BLaER1 (cell line): ENCODE data around the gene DAPP1.

ENCODE experiments used
- H3K27ac ChIP-seq: shearing (Covaris generic); formaldehyde crosslinking; 2 replicates; pipeline ENCODE4 v1.8.1; 2022
- H3K27me3 ChIP-seq: shearing (Covaris generic); formaldehyde crosslinking; 2 replicates; pipeline ENCODE4 v1.8.1; 2022
- H3K36me3 ChIP-seq: shearing (Covaris generic); formaldehyde crosslinking; 2 replicates; pipeline ENCODE4 v1.8.1; 2022
- H3K4me1 ChIP-seq: shearing (Covaris generic); formaldehyde crosslinking; 2 replicates; pipeline ENCODE4 v1.8.1; 2022
- H3K4me2 ChIP-seq: shearing (Covaris generic); formaldehyde crosslinking; 2 replicates; pipeline ENCODE4 v1.8.1; 2022
- H3K4me3 ChIP-seq: shearing (Covaris generic); formaldehyde crosslinking; 2 replicates; pipeline ENCODE4 v1.8.1; 2022
- H3K9ac ChIP-seq: shearing (Covaris generic); formaldehyde crosslinking; 2 replicates; pipeline ENCODE4 v1.8.1; 2022
- H3K9me3 ChIP-seq: shearing (Covaris generic); formaldehyde crosslinking; 2 replicates; pipeline ENCODE4 v1.8.1; 2022
- H4K20me1 ChIP-seq: shearing (Covaris generic); formaldehyde crosslinking; 2 replicates; pipeline ENCODE4 v1.8.1; 2022
- Cebpa-rat ChIP-seq: shearing (Covaris generic); IDR thresholded peaks from 2 replicates; pipeline ENCODE4 v1.8.1; 2022

Gene DAPP1

DNA sequence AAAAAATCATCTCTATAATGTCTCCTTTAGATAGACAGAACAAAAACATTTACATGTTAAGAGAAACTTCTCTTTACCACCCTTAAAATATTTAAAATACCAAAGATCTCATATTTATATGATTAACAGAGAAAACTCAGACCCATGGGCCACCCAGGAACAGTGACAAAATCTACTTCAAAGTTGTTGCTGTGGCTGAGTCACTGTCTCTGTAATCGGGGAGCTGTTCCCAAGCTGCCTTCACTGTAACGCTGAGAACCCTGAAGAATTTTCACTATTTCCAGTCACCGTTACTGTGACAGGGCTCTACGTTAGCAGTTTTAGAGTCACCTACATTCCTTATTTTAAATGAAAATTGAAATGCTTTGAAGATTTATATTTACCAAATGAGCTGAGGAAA, 9.0 kb upstream of the DAPP1 start:
- no peak overlapping the region for H3K27ac ChIP-seq
- no peak overlapping the region for H3K4me2 ChIP-seq
- H3K9ac ChIP-seq, result no peak overlapping the region
- no peaks in the 10 kb centered on the region for H3K36me3 ChIP-seq
- H3K4me3 ChIP-seq, result no peak overlapping the region
- no peaks in the 10 kb centered on the region for H3K27me3 ChIP-seq
- no peaks in the 10 kb centered on the region for H3K9me3 ChIP-seq
- H3K4me1 ChIP-seq, result peaks cover 5% of the 10 kb centered on the region; the same call in 1 of the 2 replicates
- TF ChIP-seq Cebpa-rat, result no peak
- no peaks in the 10 kb centered on the region for H4K20me1 ChIP-seq

DNA sequence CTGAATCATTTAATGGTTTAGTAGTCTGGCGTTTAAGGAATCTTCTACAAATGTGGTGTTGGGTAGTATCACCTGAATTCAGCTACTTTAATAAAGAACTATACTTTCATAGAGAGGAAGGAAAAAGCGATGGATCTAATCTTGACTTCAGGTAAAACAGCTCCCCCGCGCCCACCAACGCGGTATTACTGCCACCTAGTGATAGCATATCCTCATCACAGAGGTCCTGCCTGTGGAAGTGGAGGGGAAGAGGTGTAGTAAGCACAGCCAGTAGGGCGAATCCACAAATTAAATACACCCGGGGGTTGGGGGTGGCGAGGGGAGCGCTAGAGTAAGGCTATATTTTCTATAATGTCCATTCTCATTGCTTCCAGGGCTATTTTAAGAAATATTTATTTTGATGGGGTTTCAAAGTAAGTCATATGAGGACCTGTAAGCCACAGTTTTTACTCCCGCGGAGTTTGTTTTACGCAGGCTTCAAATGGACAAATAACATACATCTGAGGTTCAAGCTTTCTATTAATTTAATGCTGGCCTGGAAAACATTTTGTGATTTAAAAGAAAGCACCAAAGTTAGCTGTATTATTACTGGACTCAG, 8.3 kb upstream of the DAPP1 start:
- Histone ChIP-seq H3K4me2 (no peak overlapping the region), H4K20me1 (no peaks in the 10 kb centered on the region), H3K36me3 (no peaks in the 10 kb centered on the region), H3K4me3 (no peak overlapping the region), H3K27ac (no peak overlapping the region), H3K9me3 (no peaks in the 10 kb centered on the region), H3K27me3 (no peaks in the 10 kb centered on the region), H3K9ac (no peak overlapping the region), H3K4me1 (no peaks in the 10 kb centered on the region)
- no peak for TF ChIP-seq Cebpa-rat

DNA sequence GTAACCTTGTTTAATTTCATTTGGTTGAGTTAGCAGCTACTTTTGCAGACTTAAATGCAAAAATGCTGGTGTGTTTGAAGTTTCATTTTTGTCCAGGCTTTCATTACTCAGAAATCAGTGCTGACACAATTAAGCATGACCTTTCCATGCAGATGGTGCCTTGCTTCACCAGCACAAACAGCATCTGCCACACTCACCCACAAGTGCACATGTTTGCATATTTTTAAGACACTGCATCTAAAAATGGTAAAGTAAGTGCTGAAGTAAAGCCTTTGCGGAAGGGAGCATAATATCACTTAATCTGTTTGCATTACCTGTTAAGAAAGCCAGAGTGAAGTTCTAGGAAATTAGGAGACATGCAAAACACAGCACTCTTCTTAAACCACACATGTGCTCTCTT, 7.3 kb upstream of the DAPP1 start:
- Histone ChIP-seq H3K27ac (no peak overlapping the region), H3K4me3 (no peak overlapping the region), H3K9me3 (no peaks in the 10 kb centered on the region), H3K36me3 (no peaks in the 10 kb centered on the region), H3K9ac (no peak overlapping the region), H3K4me2 (no peak overlapping the region), H3K27me3 (no peaks in the 10 kb centered on the region), H3K4me1 (no peaks in the 10 kb centered on the region), H4K20me1 (no peaks in the 10 kb centered on the region)
- no peak for TF ChIP-seq Cebpa-rat

DNA sequence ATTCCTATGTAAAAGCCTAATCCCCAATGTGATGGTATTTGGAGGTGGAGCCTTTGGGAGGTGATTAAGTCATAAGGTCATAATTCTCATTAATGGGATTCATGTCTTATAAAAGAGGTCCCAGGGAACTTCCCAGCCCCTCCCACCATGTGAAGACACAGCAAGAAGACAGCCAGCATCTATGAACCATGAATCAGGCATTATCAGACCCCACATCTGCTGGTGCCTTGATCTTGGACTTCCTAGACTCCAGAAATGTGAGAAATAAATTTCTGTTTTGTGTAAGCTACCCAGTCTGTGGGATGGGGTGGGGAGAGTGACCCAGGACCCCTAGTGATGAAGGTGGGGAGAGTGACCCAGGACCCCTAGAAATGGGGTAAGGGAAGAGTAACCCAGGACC, 6.1 kb upstream of the DAPP1 start:
- no peak for TF ChIP-seq Cebpa-rat
- H3K4me1 ChIP-seq, result no peaks in the 10 kb centered on the region
- H4K20me1 ChIP-seq, result no peaks in the 10 kb centered on the region
- H3K9me3 ChIP-seq, result no peaks in the 10 kb centered on the region
- H3K27me3 ChIP-seq, result no peaks in the 10 kb centered on the region
- H3K4me2 ChIP-seq, result no peak overlapping the region
- no peak overlapping the region for H3K9ac ChIP-seq
- no peaks in the 10 kb centered on the region for H3K36me3 ChIP-seq
- no peak overlapping the region for H3K4me3 ChIP-seq
- no peak overlapping the region for H3K27ac ChIP-seq

DNA sequence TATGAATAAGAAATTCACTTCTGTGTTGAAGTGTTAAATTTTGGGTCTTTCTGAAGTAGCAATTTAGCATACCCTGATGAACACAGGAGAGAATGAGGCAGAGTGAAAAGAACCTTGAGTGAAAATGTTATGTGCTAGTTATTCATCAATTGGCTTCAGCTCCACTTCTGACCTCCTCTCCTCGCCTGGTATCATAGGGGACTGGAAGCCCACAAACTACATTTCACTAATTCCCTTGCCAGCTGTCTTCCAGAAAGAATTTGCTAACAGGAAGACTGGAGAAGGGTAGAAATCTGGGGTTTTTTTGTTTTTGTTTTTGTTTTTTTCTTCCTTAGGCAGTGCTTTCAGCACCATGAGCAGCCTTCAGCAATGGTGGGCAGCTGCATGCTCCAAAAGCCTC, 5.5 kb upstream of the DAPP1 start:
- Histone ChIP-seq H3K36me3 (no peaks in the 10 kb centered on the region), H3K4me3 (no peak overlapping the region), H3K9ac (no peak overlapping the region), H3K4me1 (peaks cover 4% of the 10 kb centered on the region; the same call in 1 of the 2 replicates), H3K27ac (no peak overlapping the region), H3K27me3 (no peaks in the 10 kb centered on the region), H3K4me2 (no peak overlapping the region), H4K20me1 (no peaks in the 10 kb centered on the region), H3K9me3 (no peaks in the 10 kb centered on the region)
- no peak for TF ChIP-seq Cebpa-rat

DNA sequence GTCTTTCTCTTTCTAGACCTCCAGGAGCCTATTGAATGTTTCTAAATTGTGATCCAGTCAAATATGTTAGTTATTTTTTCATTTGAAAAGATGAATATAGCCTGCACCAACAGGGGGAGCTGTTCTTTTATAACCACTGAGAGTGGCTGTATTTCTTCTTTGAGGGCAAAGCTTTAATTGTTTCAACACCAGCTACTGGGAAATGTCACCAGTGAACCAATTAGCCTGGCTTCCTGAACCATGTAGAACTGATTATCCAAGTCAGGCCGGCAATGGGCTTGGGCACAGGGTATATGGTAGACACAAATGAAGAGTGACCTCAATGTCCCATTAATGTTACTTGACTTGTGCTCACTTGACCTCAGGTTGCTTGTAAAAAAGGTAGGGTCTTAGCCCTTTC, 4.8 kb upstream of the DAPP1 start:
- H3K27ac ChIP-seq, result no peak overlapping the region
- H4K20me1 ChIP-seq, result no peaks in the 10 kb centered on the region
- H3K9ac ChIP-seq, result no peak overlapping the region
- no peak overlapping the region for H3K4me3 ChIP-seq
- no peaks in the 10 kb centered on the region for H3K36me3 ChIP-seq
- no peaks in the 10 kb centered on the region for H3K27me3 ChIP-seq
- H3K4me1 ChIP-seq, result peaks cover 12% of the 10 kb centered on the region
- TF ChIP-seq Cebpa-rat, result no peak
- no peaks in the 10 kb centered on the region for H3K9me3 ChIP-seq
- H3K4me2 ChIP-seq, result no peak overlapping the region

DNA sequence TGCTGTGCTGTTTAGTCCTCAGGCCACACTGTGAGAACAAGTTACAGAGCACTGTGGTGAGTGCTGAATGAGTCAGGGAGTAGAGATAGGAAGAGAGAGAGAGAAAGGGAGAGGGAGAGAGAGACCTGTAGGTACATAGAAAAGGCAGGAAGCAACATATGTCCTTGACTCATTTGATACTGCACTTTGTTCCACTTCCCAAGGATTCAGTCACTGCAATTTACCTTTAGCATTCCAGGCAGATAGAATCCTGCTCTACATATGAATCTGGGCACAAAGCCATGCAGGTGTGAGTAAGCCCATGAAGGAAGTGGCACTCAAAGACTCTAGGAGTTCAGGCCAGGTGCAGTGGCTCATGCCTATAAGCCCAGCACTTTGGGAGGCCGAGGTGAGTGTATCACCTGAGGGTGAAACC, 1.0 kb upstream of the DAPP1 start:
- no peaks in the 10 kb centered on the region for H3K9me3 ChIP-seq
- H3K4me1 ChIP-seq, result peaks cover 18% of the 10 kb centered on the region
- no peaks in the 10 kb centered on the region for H4K20me1 ChIP-seq
- no peak overlapping the region for H3K4me2 ChIP-seq
- H3K4me3 ChIP-seq, result no peak overlapping the region
- no peaks in the 10 kb centered on the region for H3K36me3 ChIP-seq
- no peak overlapping the region for H3K9ac ChIP-seq
- H3K27me3 ChIP-seq, result no peaks in the 10 kb centered on the region
- no peak for TF ChIP-seq Cebpa-rat
- H3K27ac ChIP-seq, result no peak overlapping the region

DNA sequence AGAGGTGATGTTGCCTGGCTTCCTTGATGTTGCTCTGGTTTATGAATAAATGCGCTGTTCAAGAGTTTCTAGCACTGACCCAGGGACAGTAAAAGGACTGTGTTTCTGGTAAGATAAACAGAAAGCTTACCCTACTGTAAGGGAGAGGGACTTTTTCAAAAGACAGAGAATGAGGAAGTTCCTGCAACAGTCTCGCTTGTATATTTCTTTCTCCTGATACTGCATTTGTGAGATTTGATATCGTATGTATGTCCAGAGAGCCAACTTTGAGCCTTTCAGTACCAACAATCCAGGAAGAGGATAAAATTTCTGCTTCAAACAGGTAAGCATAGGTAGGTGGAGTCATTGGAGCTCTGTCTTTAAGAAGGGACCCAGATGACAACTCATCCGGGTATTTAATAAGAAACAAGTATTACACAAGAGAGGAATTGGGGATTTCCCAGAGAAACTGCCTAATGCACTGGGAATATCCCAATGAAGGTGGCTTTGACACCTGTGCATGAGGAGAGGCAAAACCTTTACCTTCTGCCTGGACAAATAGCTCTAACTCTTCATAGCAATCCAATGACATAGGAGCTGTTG, 773 bp downstream of the DAPP1 start:
- Histone ChIP-seq H3K36me3 (no peaks in the 10 kb centered on the region), H3K27me3 (no peaks in the 10 kb centered on the region), H3K9ac (no peak overlapping the region), H4K20me1 (no peaks in the 10 kb centered on the region), H3K4me3 (no peak overlapping the region), H3K4me1 (peaks cover 31% of the 10 kb centered on the region), H3K27ac (no peak overlapping the region), H3K9me3 (no peaks in the 10 kb centered on the region), H3K4me2 (peak overlapping the region; percentile 50)
- no peak for TF ChIP-seq Cebpa-rat

DNA sequence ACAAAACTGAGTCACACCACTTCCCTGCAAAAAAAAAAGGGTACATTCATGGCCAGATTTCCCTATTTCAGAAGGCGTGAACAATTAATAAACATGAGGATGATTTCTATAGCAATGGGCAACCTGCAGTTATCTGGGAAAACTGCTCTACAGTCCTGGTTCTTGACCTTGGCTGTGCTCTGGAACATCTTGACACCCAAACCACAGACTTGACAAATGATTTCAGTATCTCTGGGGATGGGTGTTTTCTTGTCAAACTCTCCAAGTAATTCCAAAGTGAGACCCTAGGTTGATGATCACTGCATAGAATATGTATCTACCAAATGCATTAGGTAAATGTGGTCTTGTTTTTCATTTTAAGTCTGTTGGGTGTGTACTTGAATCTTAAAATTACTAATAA, 2.0 kb downstream of the DAPP1 start:
- Histone ChIP-seq H3K36me3 (no peaks in the 10 kb centered on the region), H4K20me1 (no peaks in the 10 kb centered on the region), H3K4me1 (peaks cover 35% of the 10 kb centered on the region), H3K27me3 (no peaks in the 10 kb centered on the region), H3K4me2 (no peak overlapping the region), H3K9me3 (no peaks in the 10 kb centered on the region), H3K27ac (no peak overlapping the region), H3K9ac (no peak overlapping the region), H3K4me3 (no peak overlapping the region)
- no peak for TF ChIP-seq Cebpa-rat

DNA sequence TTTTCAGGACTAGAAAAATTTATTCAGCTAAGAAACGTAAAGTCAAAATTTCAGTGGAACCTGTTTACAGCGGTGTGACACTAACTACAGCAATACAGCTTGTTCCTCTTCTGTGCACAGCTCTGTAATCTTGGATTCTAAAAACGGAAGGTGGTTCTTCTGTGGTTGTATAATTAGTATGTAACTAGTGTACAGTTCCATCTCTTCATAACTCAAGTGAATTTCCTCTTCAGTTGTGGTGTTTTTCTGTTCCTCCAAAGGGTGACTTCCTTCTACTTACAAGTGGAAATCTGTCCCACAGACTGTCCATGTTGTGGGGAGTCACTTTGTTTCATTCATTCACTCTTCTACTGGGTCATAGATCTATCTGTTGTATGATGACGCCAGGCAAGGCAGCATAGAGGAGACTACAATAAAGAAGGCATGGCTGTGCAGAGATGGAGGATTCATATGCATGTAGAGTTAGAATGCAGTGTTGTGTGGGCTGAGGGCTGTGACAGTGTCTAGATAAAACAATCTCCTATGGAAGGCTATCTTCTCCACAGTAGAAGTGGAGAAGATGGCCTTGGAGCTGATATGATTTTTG, 5.4 kb downstream of the DAPP1 start:
- H3K4me2 ChIP-seq, result peak overlapping the region; percentile 33

More for the DNA sequence above, 5.4 kb downstream of the DAPP1 start:
- Histone ChIP-seq H3K27me3 (no peaks in the 10 kb centered on the region), H3K27ac (no peak overlapping the region), H3K4me3 (no peak overlapping the region), H3K36me3 (no peaks in the 10 kb centered on the region), H3K9ac (no peak overlapping the region), H3K9me3 (no peaks in the 10 kb centered on the region), H3K4me1 (peaks cover 21% of the 10 kb centered on the region), H4K20me1 (no peaks in the 10 kb centered on the region)
- TF ChIP-seq Cebpa-rat, result no peak
